IPS-NIHi7 (cell line): Measurements from ENCODE around the gene SMIM28.
"Not testable (repeated sequence)": the region's sequence is repeated elsewhere in the genome, so short reads cannot be mapped to it uniquely, and the experiment has no call there.

Source experiments
- DNase-seq: peaks from one replicate; pipeline ENCODE4 v3.0.0; 2012; ENCODE audit warnings: mixed read lengths; ENCODE audit errors: extremely low spot score

SMIM28 gene

DNA sequence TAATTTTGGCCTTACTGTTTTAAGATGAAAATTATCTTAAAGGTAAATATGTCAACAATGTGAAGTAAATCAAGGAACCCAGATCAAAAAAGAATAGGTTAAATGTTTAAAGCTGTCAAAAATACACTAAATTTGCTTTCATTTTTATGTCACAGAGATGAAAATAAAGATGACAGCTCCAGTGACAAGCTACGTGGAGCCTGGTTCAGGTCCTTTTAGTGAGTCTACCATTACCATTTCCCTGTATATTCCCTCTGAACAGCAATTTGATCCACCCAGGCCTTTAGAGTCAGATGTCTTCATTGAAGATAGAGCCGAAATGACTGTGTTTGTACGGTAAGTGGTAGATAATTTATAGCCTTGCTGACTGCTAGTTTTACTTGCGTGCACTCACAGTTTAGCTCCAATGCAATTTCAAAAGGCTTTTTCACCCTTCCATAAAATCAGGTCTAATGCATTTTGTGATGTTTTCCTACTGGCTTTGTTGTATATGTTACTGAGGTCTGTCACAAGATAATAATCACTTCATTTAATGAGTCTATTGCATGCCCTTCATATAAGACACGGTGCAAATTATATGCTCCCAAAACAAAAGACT lies 28.2 kb downstream of the SMIM28 start:
- DNase-seq: no peak

GRCh38 chr6:138406443-138406842 lies 28.7 kb downstream of the SMIM28 start:
- DNase-seq: no peak

- DNase-seq: no peak
Measured at GRCh38 chr6:138410048-138410735, 32.5 kb downstream of the SMIM28 start.

DNA sequence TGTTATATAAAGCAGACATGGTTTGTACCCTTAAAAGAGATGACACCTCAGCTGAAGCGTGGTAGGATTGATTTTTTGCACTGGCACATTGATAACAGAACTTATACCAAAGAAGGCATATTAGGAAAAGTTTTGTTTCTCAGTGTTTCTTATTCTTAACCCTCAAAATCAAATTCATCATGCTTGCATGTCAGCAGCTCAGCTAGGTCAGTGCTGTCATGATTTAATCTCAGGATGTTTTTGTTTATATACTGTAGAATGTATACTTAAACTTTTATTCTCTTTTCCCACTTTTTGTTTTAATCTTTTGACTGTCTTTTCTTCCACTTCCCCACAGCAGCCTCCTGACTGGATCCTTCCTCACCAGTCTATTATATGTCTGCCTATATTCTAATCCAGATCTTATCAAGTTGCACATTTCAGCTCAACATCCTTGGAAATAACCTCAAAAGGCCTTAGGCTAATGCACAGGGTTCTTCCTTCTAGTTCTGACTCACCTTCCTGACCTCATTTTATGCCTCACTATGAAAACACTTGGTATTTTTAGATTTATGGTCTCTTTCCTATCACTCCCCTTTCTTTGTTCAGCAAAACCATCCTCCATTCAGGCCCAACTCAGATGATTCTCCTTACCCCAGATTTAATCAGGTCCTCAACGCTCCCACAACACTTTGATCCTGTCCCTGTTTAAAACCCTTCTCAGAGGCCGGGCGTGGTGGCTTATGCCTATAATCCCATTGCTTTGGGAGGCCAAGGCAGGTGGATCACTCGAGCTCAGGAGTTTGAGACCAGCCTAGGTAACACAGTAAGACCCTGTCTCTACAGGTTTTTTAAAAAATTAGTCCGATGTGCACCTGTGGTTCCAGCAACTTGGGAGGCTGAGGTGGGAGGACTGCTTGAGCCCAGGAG lies 33.5 kb downstream of the SMIM28 start:
- DNase-seq: no peak

DNA sequence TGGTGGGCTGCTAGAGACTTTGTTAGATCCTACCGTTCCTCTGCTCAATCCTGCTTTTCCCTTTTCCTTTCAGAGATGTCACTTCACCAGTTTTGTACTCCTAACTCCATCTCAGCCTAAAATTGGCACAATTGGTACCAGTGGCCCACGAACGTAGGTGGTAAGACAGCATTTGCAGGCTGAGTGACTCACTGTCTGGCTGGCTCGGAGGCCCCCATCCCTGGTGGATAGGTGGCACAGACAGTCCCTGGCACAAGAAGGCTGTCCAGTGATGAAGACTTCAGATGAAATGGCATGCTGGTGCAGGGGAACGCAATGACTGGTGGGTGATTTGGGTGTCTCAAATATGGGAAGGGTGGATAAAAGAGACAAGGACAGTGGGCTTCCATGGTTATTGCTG lies 37.4 kb downstream of the SMIM28 start:
- DNase-seq: no peak

GRCh38 chr6:138416206-138416605 lies 38.5 kb downstream of the SMIM28 start:
- DNase-seq: no peak

GRCh38 chr6:138417493-138418117 lies 39.9 kb downstream of the SMIM28 start:
- no peak for DNase-seq

GRCh38 chr6:138418118-138418742 lies 40.5 kb downstream of the SMIM28 start:
- no peak for DNase-seq

DNA sequence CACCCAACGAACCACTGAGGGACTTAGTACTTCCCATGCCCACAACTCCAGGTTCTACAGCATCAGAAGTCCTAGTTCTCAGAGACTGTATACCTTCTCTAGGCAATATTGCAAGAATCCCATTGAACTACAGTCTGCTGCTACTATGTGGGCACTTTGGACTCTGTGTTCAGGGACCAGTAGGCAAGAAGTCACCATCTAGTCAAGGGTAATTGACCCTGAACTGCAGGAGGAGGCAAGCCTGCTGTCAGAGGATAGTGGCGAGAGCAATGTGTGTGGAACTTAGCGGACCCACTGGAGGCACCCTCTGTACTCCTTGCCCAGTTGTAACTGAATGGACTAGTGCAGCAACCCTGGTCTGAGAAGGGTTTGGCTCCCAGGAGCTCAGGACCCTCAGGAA lies 42.1 kb downstream of the SMIM28 start:
- no peak for DNase-seq

DNA sequence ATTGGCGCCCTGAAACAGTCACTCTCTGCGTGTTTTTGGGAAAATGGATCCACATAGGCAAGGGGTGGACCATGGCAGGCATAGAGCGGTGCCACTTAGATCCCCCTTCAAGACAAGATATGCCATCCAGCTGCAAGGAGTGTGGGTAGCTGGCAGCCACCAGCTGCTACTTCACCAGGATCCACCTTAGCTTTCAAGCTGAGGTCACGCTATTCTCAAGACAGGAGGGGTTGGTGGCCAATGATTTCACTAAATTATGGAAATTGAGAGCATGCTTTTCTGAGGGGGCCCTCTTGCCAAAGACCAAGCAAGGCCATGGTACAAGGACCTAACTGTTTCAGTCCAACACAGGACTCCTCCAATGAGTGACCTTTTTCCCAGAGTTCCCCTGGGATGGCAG lies 42.7 kb downstream of the SMIM28 start:
- no peak for DNase-seq

- DNase-seq: no peak
Measured at GRCh38 chr6:138421089-138421488, 43.4 kb downstream of the SMIM28 start.

GRCh38 chr6:138421608-138422007 lies 43.9 kb downstream of the SMIM28 start:
- DNase-seq: no peak

GRCh38 chr6:138422861-138423260 lies 45.2 kb downstream of the SMIM28 start:
- no peak for DNase-seq

GRCh38 chr6:138424004-138424904 lies 46.5 kb downstream of the SMIM28 start:
- no peak for DNase-seq

- DNase-seq: not testable (repeated sequence)
Measured at GRCh38 chr6:138425256-138425655, 47.6 kb downstream of the SMIM28 start.

- no peak for DNase-seq
Measured at GRCh38 chr6:138426500-138427123, 48.9 kb downstream of the SMIM28 start.

- DNase-seq: no peak
Measured at GRCh38 chr6:138427701-138428100, 50.0 kb downstream of the SMIM28 start.

GRCh38 chr6:138428944-138429598 lies 51.4 kb downstream of the SMIM28 start:
- DNase-seq: peak; percentile 47

DNA sequence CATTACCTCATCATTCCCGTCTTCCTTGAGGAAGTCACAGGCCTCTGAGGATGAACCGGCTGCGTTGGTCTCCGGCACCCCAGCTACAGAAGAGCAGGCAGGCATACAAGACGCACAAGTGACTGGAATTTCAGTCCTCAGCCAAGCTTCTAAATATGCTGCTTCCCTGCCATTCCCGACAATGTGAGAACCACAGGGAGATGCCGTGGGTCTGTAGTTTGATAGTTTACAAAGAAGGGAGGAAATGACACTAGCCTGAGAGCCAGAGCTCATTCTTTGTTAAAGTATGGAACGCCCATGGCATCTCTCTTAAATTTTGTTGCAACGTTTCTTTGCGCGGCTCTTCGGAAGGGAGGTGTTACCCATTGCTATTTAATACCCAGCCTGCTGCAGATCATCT lies 52.1 kb downstream of the SMIM28 start:
- no peak for DNase-seq
